Neural cell (in vitro differentiated cells): ENCODE results near the gene NANOS2. TPM values are rescaled to one million over a fixed set of nuclear protein-coding genes. Genes with fewer than 3 reads are reported as not detected.

ENCODE experiments used
- H2AFZ ChIP-seq: fragments of 200-600, 300-800 bp; sonication (generic), shearing (Covaris generic); 2 replicates; pipeline ENCODE4 v1.6.0; 2014; ENCODE audit warnings: low read depth, mild to moderate bottlenecking, antibody characterized with exemption, low read length, moderate library complexity
- H3F3A ChIP-seq: fragments of 200-600 bp; shearing (Covaris generic); 2 replicates; pipeline ENCODE4 v1.6.1; 2016; ENCODE audit warnings: mild to moderate bottlenecking, moderate library complexity, mixed read lengths, antibody characterized with exemption, low read length; ENCODE audit not compliant: insufficient read depth, poor library complexity, severe bottlenecking
- H3K27ac ChIP-seq: fragments of 200-600, 300-800 bp; sonication (generic), shearing (Covaris generic); 2 replicates; pipeline ENCODE4 v1.5.1; 2014; ENCODE audit warnings: mild to moderate bottlenecking, low read length, moderate library complexity
- H3K27me3 ChIP-seq: fragments of 300-800, 200-600 bp; sonication (generic), shearing (Covaris generic); 2 replicates; pipeline ENCODE4 v1.6.0; 2014; ENCODE audit warnings: mild to moderate bottlenecking, low read depth, low read length, moderate library complexity; ENCODE audit not compliant: insufficient read depth
- H3K36me3 ChIP-seq: fragments of 300-800, 200-600 bp; sonication (generic), shearing (Covaris generic); 2 replicates; pipeline ENCODE4 v1.5.1; 2014; ENCODE audit warnings: mild to moderate bottlenecking, antibody characterized with exemption, low read length, moderate library complexity; ENCODE audit not compliant: insufficient read depth
- H3K4me2 ChIP-seq: fragments of 300-800, 200-600 bp; sonication (generic), shearing (Covaris generic); 2 replicates; pipeline ENCODE4 v1.6.0; 2014; ENCODE audit warnings: mild to moderate bottlenecking, low read length
- H3K4me3 ChIP-seq: fragments of 300-800, 200-600 bp; sonication (generic), shearing (Covaris generic); 2 replicates; pipeline ENCODE4 v1.5.1; 2014; ENCODE audit warnings: mild to moderate bottlenecking, low read length, moderate library complexity
- H3K79me2 ChIP-seq: fragments of 200-600 bp; shearing (Covaris generic); replicated peaks from 2 replicates; pipeline ENCODE4 v1.6.0; 2014; ENCODE audit warnings: mild to moderate bottlenecking, low read length, moderate library complexity; ENCODE audit not compliant: insufficient read depth
- H3K9ac ChIP-seq: fragments of 300-800, 200-600 bp; sonication (generic), shearing (Covaris generic); 2 replicates; pipeline ENCODE4 v1.6.1; 2016; ENCODE audit warnings: mild to moderate bottlenecking, low read length, mixed read lengths
- H3K9me2 ChIP-seq: fragments of 200-600 bp; shearing (Covaris generic); 2 replicates; pipeline ENCODE4 v1.6.1; 2016; ENCODE audit warnings: mild to moderate bottlenecking, low read length, mixed read lengths; ENCODE audit not compliant: insufficient read depth
- H3K9me3 ChIP-seq: fragments of 200-600, 300-800 bp; sonication (generic), shearing (Covaris generic); 2 replicates; pipeline ENCODE4 v1.6.1; 2016; ENCODE audit warnings: mild to moderate bottlenecking, mixed run types, low read length, moderate library complexity, mixed read lengths
- H4K20me1 ChIP-seq: fragments of 200-600 bp; shearing (Covaris generic); 2 replicates; pipeline ENCODE4 v1.6.1; 2016; ENCODE audit warnings: mild to moderate bottlenecking, mixed run types; ENCODE audit not compliant: insufficient read depth
- CTCF ChIP-seq: fragments of 450-650 bp; IDR thresholded peaks from 2 replicates; pipeline ENCODE4 v1.5.1; 2014; ENCODE audit warnings: antibody characterized with exemption, mild to moderate bottlenecking, moderate library complexity; ENCODE audit not compliant: poor library complexity, severe bottlenecking
- EP300 ChIP-seq: fragments of 450-650 bp; conservative IDR thresholded peaks from 2 replicates; pipeline ENCODE4 v1.6.1; 2014; ENCODE audit warnings: antibody characterized with exemption, mild to moderate bottlenecking, moderate library complexity; ENCODE audit not compliant: poor library complexity, severe bottlenecking
- EZH2 ChIP-seq: fragments of 200-600, 300-800 bp; shearing (Covaris generic), sonication (generic); IDR thresholded peaks from 2 replicates; pipeline ENCODE4 v1.6.1; 2014; ENCODE audit warnings: antibody characterized with exemption, low read length, borderline replicate concordance, mild to moderate bottlenecking; ENCODE audit not compliant: insufficient read depth, poor library complexity, severe bottlenecking
- MXI1 ChIP-seq: fragments of 450-650 bp; conservative IDR thresholded peaks from 2 replicates; pipeline ENCODE4 v1.6.1; 2014; ENCODE audit warnings: antibody characterized with exemption, mild to moderate bottlenecking; ENCODE audit not compliant: poor library complexity, severe bottlenecking
- POLR2AphosphoS5 ChIP-seq: IDR thresholded peaks from 2 replicates; pipeline ENCODE4 v1.6.1; 2012
- RAD21 ChIP-seq: fragments of 450-650 bp; conservative IDR thresholded peaks from 2 replicates; pipeline ENCODE4 v1.6.1; 2014; ENCODE audit warnings: antibody characterized with exemption, mild to moderate bottlenecking, moderate library complexity
- REST ChIP-seq: IDR thresholded peaks from 2 replicates; pipeline ENCODE4 v1.6.1; 2012; ENCODE audit warnings: borderline replicate concordance
- SMC3 ChIP-seq: fragments of 450-650 bp; conservative IDR thresholded peaks from 2 replicates; pipeline ENCODE4 v1.6.1; 2014; ENCODE audit warnings: antibody characterized with exemption, mild to moderate bottlenecking, moderate library complexity; ENCODE audit not compliant: poor library complexity
- TAF1 ChIP-seq: IDR thresholded peaks from 2 replicates; pipeline ENCODE4 v1.6.1; 2012; ENCODE audit warnings: low read depth
- polyA plus RNA-seq: library from polyadenylated mRNA; depleted of rRNA; stranded (reverse); fragments of >200 nt; gene quantifications from 2 replicates; pipeline ENCODE4 v1.2.3, GENCODE V29; 2014

NANOS2 gene
- polyA plus RNA-seq, 1 donor from 2014 or later, result 0.64 TPM

- Histone ChIP-seq H3K27me3 (no peaks in the 10 kb centered on the region), H3K9ac (no peak overlapping the region), H4K20me1 (no peaks in the 10 kb centered on the region), H2AFZ (no peak overlapping the region), H3F3A (no peaks in the 10 kb centered on the region), H3K79me2 (no peaks in the 10 kb centered on the region), H3K27ac (no peak overlapping the region), H3K9me2 (no peaks in the 10 kb centered on the region), H3K4me2 (no peak overlapping the region), H3K36me3 (no peaks in the 10 kb centered on the region), H3K9me3 (no peaks in the 10 kb centered on the region), H3K4me3 (no peak overlapping the region)
- TF ChIP-seq POLR2AphosphoS5 (no peak), SMC3 (no peak)
These were observed 38.0 kb downstream of the NANOS2 start for GRCh38 chr19:45876411-45877197.

- no peak for TF ChIP-seq MXI1
- no peak for TF ChIP-seq EP300
- no peak for TF ChIP-seq CTCF
- no peak for TF ChIP-seq TAF1
- no peak for TF ChIP-seq EZH2
- no peaks in the 10 kb centered on the region for H3K36me3 ChIP-seq
- no peaks in the 10 kb centered on the region for H3F3A ChIP-seq
- no peaks in the 10 kb centered on the region for H4K20me1 ChIP-seq
- H3K79me2 ChIP-seq, result no peaks in the 10 kb centered on the region
- no peak overlapping the region for H3K27ac ChIP-seq
- H3K9me3 ChIP-seq, result no peaks in the 10 kb centered on the region
- H2AFZ ChIP-seq, result no peak overlapping the region
- H3K9ac ChIP-seq, result no peak overlapping the region
- no peak overlapping the region for H3K4me3 ChIP-seq
- H3K9me2 ChIP-seq, result no peaks in the 10 kb centered on the region
- H3K27me3 ChIP-seq, result no peaks in the 10 kb centered on the region
- no peak overlapping the region for H3K4me2 ChIP-seq
These were observed 38.5 kb downstream of the NANOS2 start for GRCh38 chr19:45876161-45876410.

- Histone ChIP-seq H2AFZ (no peak overlapping the region), H3K4me3 (no peak overlapping the region), H3K27me3 (no peaks in the 10 kb centered on the region), H3F3A (no peaks in the 10 kb centered on the region), H3K9ac (no peak overlapping the region), H3K79me2 (no peaks in the 10 kb centered on the region), H4K20me1 (no peaks in the 10 kb centered on the region), H3K27ac (no peak overlapping the region), H3K9me2 (no peaks in the 10 kb centered on the region), H3K4me2 (no peak overlapping the region), H3K9me3 (no peaks in the 10 kb centered on the region), H3K36me3 (no peaks in the 10 kb centered on the region)
- TF ChIP-seq POLR2AphosphoS5 (no peak), REST (no peak), MXI1 (no peak), EZH2 (no peak), SMC3 (no peak), EP300 (no peak), RAD21 (no peak), TAF1 (no peak), CTCF (no peak)
These were observed 40.0 kb downstream of the NANOS2 start for GRCh38 chr19:45874620-45874966.
